ENCODE measurements around the gene MS4A1. TPM values are rescaled to one million over a fixed set of nuclear protein-coding genes. Genes with fewer than 3 reads are reported as not detected.

Gene MS4A1
- total RNA-seq, 1 donor from 2014 or later = 2,024 TPM

DNA sequence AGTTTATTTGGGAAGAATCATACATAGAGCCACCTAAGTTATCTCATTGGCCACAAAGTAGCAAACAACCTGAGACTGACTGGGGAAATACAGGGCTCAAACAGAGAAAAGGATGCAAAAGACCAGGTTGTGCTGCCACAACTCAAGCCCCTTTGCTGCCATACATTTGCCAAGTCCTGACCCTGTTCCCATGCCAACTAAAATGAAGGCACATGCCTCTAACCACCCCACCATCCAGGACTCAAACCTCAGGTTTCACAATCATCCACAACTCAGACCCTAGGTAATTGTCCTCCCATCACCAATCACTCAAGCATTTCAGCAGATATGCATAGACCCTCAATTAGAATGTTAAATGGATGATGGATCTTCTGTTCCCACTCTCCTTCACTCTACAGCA is 1.4 kb upstream of the MS4A1 start:
- Mint-ChIP-seq H3K4me3 (peak overlapping the region; percentile 97), H3K27ac (peak overlapping the region; percentile 97), H3K27me3 (no peaks in the 10 kb centered on the region), H3K36me3 (ENCODE audit: low read depth) (peaks cover 37% of the 10 kb centered on the region), H3K9me3 (no peaks in the 10 kb centered on the region), H3K4me1 (peaks cover 50% of the 10 kb centered on the region)
- no peak for DNase-seq
- POLR2A ChIA-PET = interaction anchor here (0.9 to 9.1 kb wide), 6 partner anchors 8 to 87 kb away, joined by 5 to 800 read pairs (median 168); partner anchors contain the start of genes MS4A14 and MS4A7
- CTCF ChIA-PET = interaction anchor here (6.5 kb wide), 1 partner anchor 89 kb away, joined by 194 read pairs; no protein-coding TSS in a partner anchor
- no peak for ATAC-seq (ENCODE audit: low read depth)
- intact Hi-C loops (cut with micrococcal nuclease) = loop anchor here (10.0 kb wide), 1 partner anchor 611 kb away; no protein-coding TSS in a partner anchor
- TF ChIP-seq, protein P1, sequence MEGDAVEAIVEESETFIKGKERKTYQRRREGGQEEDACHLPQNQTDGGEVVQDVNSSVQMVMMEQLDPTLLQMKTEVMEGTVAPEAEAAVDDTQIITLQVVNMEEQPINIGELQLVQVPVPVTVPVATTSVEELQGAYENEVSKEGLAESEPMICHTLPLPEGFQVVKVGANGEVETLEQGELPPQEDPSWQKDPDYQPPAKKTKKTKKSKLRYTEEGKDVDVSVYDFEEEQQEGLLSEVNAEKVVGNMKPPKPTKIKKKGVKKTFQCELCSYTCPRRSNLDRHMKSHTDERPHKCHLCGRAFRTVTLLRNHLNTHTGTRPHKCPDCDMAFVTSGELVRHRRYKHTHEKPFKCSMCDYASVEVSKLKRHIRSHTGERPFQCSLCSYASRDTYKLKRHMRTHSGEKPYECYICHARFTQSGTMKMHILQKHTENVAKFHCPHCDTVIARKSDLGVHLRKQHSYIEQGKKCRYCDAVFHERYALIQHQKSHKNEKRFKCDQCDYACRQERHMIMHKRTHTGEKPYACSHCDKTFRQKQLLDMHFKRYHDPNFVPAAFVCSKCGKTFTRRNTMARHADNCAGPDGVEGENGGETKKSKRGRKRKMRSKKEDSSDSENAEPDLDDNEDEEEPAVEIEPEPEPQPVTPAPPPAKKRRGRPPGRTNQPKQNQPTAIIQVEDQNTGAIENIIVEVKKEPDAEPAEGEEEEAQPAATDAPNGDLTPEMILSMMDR (IDR thresholded peaks at IDR 0.05) = no peak

DNA sequence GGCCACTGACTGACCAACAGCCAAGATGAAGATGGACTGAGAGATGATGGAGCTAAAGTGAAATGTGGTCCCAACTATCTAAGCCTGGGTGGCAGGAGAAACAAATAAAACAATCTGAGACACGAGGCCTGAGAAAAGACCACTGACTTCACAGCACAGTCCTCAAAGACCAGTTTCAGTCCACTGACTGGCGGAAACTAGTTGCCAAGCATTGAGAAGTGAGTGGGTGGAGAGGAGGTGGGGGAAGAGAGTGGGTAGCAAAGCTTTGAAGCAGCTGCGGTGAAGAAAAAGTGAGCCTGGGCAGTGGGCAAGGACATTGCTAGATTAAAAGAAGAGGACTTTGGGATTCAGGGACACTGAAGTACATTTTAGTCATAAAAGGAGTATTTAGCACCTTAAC is 1.9 kb downstream of the MS4A1 start:
- DNase-seq (peak; percentile 36), ATAC-seq (ENCODE audit: low read depth) (peak; percentile 30)
- TF ChIP-seq, protein P1 (IDR thresholded peaks at IDR 0.05) = no peak
- H3K27ac Mint-ChIP-seq = peak overlapping the region; percentile 97
- intact Hi-C loops (cut with micrococcal nuclease) = loop anchor here (1.0 to 10.0 kb wide), 2 partner anchors 161 to 607 kb away; no protein-coding TSS in a partner anchor
- peaks cover 69% of the 10 kb centered on the region for H3K4me1 Mint-ChIP-seq
- H3K4me3 Mint-ChIP-seq = peak overlapping the region; percentile 97
- no peaks in the 10 kb centered on the region for H3K9me3 Mint-ChIP-seq
- ChIA-PET POLR2A (interaction anchor here (0.9 to 9.1 kb wide), 20 partner anchors 8 to 456 kb away, joined by 3 to 800 read pairs (median 15); partner anchors contain the start of genes MS4A14, MS4A7 and TMEM109), CTCF (interaction anchor here (0.9 to 6.5 kb wide), 15 partner anchors 14 to 192 kb away, joined by 3 to 194 read pairs (median 5); partner anchors contain the start of genes MS4A14 and MS4A7)
- peaks cover 66% of the 10 kb centered on the region for H3K36me3 Mint-ChIP-seq (ENCODE audit: low read depth)
- H3K27me3 Mint-ChIP-seq = no peaks in the 10 kb centered on the region

DNA sequence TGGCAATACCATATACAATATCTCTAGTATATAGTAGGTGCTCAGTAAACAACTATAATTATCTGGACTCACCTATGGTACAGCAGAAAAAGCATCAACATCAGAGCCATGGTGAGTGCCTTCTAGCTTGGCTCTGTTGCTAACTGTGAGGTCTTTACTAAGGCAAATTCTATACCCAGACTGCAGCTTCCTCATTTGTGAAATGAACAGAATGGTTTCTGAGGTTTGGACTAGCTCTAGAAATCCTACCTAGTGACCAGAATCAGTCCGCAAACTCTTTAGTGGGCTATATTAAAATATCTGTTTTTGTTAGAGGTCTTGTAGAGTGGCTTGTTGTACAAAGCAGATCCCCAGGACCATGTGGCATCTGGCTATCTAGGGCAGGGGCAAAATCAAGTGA is 3.7 kb downstream of the MS4A1 start:
- Mint-ChIP-seq H3K27ac (peak overlapping the region; percentile 97), H3K36me3 (ENCODE audit: low read depth) (peaks cover 84% of the 10 kb centered on the region), H3K27me3 (no peaks in the 10 kb centered on the region), H3K4me3 (peak overlapping the region; percentile 97), H3K4me1 (peaks cover 70% of the 10 kb centered on the region), H3K9me3 (no peaks in the 10 kb centered on the region)
- TF ChIP-seq, protein P1 (IDR thresholded peaks at IDR 0.05) = no peak
- ATAC-seq (ENCODE audit: low read depth) = no peak
- ChIA-PET POLR2A (interaction anchor here (0.6 to 9.1 kb wide), 15 partner anchors 10 to 150 kb away, joined by 3 to 800 read pairs (median 7); partner anchors contain the start of genes MS4A14 and MS4A7), CTCF (interaction anchor here (1.2 to 6.5 kb wide), 7 partner anchors 10 to 159 kb away, joined by 3 to 194 read pairs (median 8); no protein-coding TSS in a partner anchor)
- DNase-seq = no peak
- intact Hi-C loops (cut with micrococcal nuclease) = loop anchor here (1.0 to 10.0 kb wide), 2 partner anchors 9 to 605 kb away; no protein-coding TSS in a partner anchor

DNA sequence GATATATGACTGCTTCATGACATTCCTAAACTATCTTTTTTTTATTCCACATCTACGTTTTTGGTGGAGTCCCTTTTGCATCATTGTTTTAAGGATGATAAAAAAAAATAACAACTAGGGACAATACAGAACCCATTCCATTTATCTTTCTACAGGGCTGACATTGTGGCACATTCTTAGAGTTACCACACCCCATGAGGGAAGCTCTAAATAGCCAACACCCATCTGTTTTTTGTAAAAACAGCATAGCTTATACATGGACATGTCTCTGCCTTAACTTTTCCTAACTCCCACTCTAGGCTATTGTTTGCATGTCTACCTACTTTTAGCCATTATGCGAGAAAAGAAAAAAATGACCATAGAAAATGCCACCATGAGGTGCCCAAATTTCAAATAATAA is 13.2 kb downstream of the MS4A1 start:
- CTCF ChIA-PET = interaction anchor here (1.2 to 1.3 kb wide), 2 partner anchors 10 to 105 kb away, joined by 3 to 11 read pairs; no protein-coding TSS in a partner anchor
- POLR2A ChIA-PET = interaction anchor here (1.1 to 5.4 kb wide), 7 partner anchors 8 to 104 kb away, joined by 3 to 76 read pairs (median 18); partner anchors contain the start of genes MS4A1 and MS4A7
- intact Hi-C loops (cut with micrococcal nuclease) = loop anchor here (1.0 kb wide), 1 partner anchor 10 kb away; no protein-coding TSS in a partner anchor
- Mint-ChIP-seq H3K36me3 (ENCODE audit: low read depth) (peaks cover 80% of the 10 kb centered on the region), H3K4me1 (peaks cover 80% of the 10 kb centered on the region), H3K9me3 (no peaks in the 10 kb centered on the region), H3K27me3 (no peaks in the 10 kb centered on the region), H3K27ac (peak overlapping the region; percentile 57), H3K4me3 (no peak overlapping the region)
- TF ChIP-seq, protein P1 (IDR thresholded peaks at IDR 0.05) = no peak
- DNase-seq = no peak
- ATAC-seq (ENCODE audit: low read depth) = no peak

DNA sequence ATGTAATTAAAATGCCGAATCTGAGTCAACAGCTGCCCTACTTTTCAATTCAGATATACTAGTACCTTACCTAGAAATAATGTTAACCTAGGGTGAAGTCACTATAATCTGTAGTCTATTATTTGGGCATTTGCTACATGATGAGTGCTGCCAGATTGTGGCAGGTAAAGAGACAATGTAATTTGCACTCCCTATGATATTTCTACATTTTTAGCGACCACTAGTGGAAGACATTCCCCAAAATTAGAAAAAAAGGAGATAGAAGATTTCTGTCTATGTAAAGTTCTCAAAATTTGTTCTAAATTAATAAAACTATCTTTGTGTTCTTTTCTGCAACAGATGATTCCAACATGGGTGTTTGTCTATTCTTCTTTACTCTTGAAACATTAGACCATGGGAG is 14.1 kb downstream of the MS4A1 start:
- H3K27me3 Mint-ChIP-seq = no peaks in the 10 kb centered on the region
- intact Hi-C loops (cut with micrococcal nuclease) = no loop called here
- ATAC-seq (ENCODE audit: low read depth) = no peak
- H3K27ac Mint-ChIP-seq = peak overlapping the region; percentile 37
- ChIA-PET POLR2A (interaction anchor here (2.3 to 5.4 kb wide), 4 partner anchors 10 to 105 kb away, joined by 18 to 76 read pairs (median 46); partner anchors contain the start of gene MS4A1), CTCF (interaction anchor here (1.3 kb wide), 1 partner anchor 11 kb away, joined by 3 read pairs; no protein-coding TSS in a partner anchor)
- DNase-seq = no peak
- peaks cover 71% of the 10 kb centered on the region for H3K4me1 Mint-ChIP-seq
- TF ChIP-seq, protein P1 (IDR thresholded peaks at IDR 0.05) = no peak
- no peak overlapping the region for H3K4me3 Mint-ChIP-seq
- peaks cover 71% of the 10 kb centered on the region for H3K36me3 Mint-ChIP-seq (ENCODE audit: low read depth)
- H3K9me3 Mint-ChIP-seq = no peaks in the 10 kb centered on the region

Data from activated B cell treated with CpG ODN at 0.5 μM for 24 hours (primary cell).